ENCODE measurements around the gene GPR152.
"Not testable (repeated sequence)": the region's sequence is repeated elsewhere in the genome, so short reads cannot be mapped to it uniquely, and the experiment has no call there.

The GPR152 gene

GRCh38 chr11:67482827-67483798 is 30.6 kb upstream of the GPR152 start, which contains the start of gene AIP:
Gene AIP (plus strand): TSS chr11:67483026. CDS start chr11:67483159, 133 bp downstream.
- in situ Hi-C loops (cut with MboI; ENCODE audit: low sequenced_read_pairs, unreplicated experiment) = no loop called here
- TF ChIP-seq CTCF (IDR thresholded peaks at IDR 0.05; ENCODE audit: borderline replicate concordance, control extremely low read depth, extremely low read depth, insufficient read depth, missing control alignments) = peak; percentile 11
- DNase-seq (ENCODE audit: low spot score) = peak; percentile 95

GRCh38 chr11:67482275-67482826 is 29.8 kb upstream of the GPR152 start:
- TF ChIP-seq CTCF (IDR thresholded peaks at IDR 0.05; ENCODE audit: borderline replicate concordance, control extremely low read depth, extremely low read depth, insufficient read depth, missing control alignments) = no peak
- in situ Hi-C loops (cut with MboI; ENCODE audit: low sequenced_read_pairs, unreplicated experiment) = no loop called here
- no peak for DNase-seq (ENCODE audit: low spot score)

- DNase-seq (ENCODE audit: low spot score); in situ Hi-C loops (cut with MboI; ENCODE audit: low sequenced_read_pairs, unreplicated experiment): not testable (repeated sequence)
Observed at GRCh38 chr11:67477344-67478050, 25.0 kb upstream of the GPR152 start.

DNA sequence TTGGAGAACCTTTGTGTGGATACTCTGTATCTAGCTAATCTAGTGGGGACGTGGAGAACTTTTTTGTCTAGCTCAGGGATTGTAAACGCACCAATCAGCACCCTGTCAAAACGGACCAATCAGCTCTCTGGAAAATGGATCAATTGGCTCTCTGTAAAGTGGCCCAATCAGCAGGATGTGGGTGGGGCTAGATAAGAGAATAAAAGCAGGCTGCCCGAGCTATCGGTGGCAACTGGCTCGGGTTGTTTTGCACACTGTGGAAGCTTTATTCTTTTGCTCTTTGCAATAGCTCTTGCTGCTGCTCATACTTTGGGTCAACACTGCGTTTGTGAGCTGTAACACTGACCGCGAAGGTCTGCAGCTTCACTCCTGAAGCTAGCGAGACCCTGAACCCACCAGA is 24.2 kb upstream of the GPR152 start:
- in situ Hi-C loops (cut with MboI; ENCODE audit: low sequenced_read_pairs, unreplicated experiment); DNase-seq (ENCODE audit: low spot score): not testable (repeated sequence)

GRCh38 chr11:67472882-67473281 is 20.4 kb upstream of the GPR152 start:
- TF ChIP-seq CTCF (IDR thresholded peaks at IDR 0.05; ENCODE audit: borderline replicate concordance, control extremely low read depth, extremely low read depth, insufficient read depth, missing control alignments) = no peak
- no peak for DNase-seq (ENCODE audit: low spot score)
- in situ Hi-C loops (cut with MboI; ENCODE audit: low sequenced_read_pairs, unreplicated experiment) = no loop called here

DNA sequence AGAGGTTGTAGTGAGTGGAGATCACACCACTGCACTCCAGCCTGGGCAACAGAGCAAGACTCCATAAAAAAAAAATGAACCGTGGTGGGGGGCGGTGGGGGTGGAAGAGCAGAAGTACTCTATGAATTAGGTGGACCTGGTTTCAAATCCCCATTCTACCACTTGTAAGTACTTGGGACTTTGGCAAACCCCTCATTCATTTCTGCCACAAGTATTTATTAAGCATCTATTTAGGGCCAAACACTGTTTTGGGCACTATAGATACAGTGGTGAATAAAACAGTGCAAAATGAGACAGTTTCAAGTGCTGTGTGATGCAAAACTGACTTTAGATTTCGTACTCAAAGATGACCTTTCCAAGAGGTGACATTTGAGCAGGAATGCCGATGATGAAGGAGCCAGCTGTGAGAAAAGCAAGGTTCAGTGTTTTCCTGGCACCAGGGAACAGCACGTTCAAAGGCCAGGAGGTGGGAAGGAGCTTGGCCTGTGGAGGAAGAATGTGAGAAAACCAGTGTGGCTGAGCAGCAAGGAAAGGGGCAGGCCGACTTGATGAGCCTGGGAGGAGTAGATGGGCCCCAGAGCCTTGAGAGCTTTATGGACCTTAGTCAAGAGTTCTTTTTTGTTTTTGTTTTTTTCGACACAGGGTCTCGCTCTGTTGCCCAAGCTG is 17.9 kb upstream of the GPR152 start:
- TF ChIP-seq CTCF (IDR thresholded peaks at IDR 0.05; ENCODE audit: borderline replicate concordance, control extremely low read depth, extremely low read depth, insufficient read depth, missing control alignments) = no peak
- in situ Hi-C loops (cut with MboI; ENCODE audit: low sequenced_read_pairs, unreplicated experiment) = no loop called here
- no peak for DNase-seq (ENCODE audit: low spot score)

DNA sequence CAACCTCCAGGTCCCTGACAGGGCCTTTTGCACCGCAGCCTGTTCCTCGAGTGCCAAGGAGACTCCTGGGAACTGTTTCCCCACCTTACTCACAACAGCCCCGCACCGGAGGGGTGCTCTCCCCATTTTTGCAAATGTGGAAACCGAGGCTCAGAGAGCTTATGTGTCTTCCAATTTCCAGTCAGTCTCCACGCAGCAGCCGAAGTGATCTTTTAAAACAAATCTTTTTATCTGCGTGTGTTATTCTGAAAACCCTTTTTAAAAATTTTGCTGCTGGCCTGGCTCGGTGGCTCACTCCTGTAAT is 16.9 kb upstream of the GPR152 start:
- in situ Hi-C loops (cut with MboI; ENCODE audit: low sequenced_read_pairs, unreplicated experiment) = no loop called here
- TF ChIP-seq CTCF (IDR thresholded peaks at IDR 0.05; ENCODE audit: borderline replicate concordance, control extremely low read depth, extremely low read depth, insufficient read depth, missing control alignments) = no peak
- DNase-seq (ENCODE audit: low spot score) = no peak
